Tibial nerve (tissue), 4 donors: ENCODE measurements around the gene CCDC82.

ENCODE experiments used
- CTCF ChIP-seq, 5 experiments: fragments of 200-600 bp in 3 of 5; fragments of 450-650 bp in 2 of 5; sonication (generic) in 3 of 5; IDR thresholded peaks; one replicate each; pipeline ENCODE4 v1.5.1; 2016 to 2019; ENCODE audit warnings: antibody characterized with exemption in 5 of 5, mild to moderate bottlenecking in 3 of 5, moderate library complexity in 2 of 5
- EP300 ChIP-seq, 2 donors: sonication (generic); formaldehyde crosslinking; IDR thresholded peaks; one replicate each; pipeline ENCODE4 v1.6.1; 2017; ENCODE audit warnings: antibody characterized with exemption in 2 of 2, mild to moderate bottlenecking in 1 of 2
- POLR2A ChIP-seq, 2 donors: fragments of 450-650 bp; IDR thresholded peaks; one replicate each; pipeline ENCODE4 v1.6.1; 2017; ENCODE audit warnings: antibody characterized with exemption in 2 of 2, mild to moderate bottlenecking in 2 of 2, moderate library complexity in 2 of 2

GRCh38 chr11:96424693-96425092 lies 35.0 kb upstream of the CCDC82 start:
- TF ChIP-seq CTCF (IDR thresholded peaks at IDR 0.05): no peak
- TF ChIP-seq EP300 (IDR thresholded peaks at IDR 0.05): no peak
- TF ChIP-seq POLR2A (IDR thresholded peaks at IDR 0.05): no peak
